Regular cardiac myocyte (primary cell): Measurements from ENCODE around the gene HTR6. TPM values are rescaled to one million over a fixed set of nuclear protein-coding genes. Genes with fewer than 3 reads are reported as not detected.

Experiments
- total RNA-seq: library from RNA; depleted of rRNA; stranded (reverse); fragments of >200 nt; gene quantifications from 2 replicates; pipeline ENCODE4 v1.2.3, GENCODE V29; 2014

The HTR6 gene
- not detected in 2 replicates for total RNA-seq

DNA sequence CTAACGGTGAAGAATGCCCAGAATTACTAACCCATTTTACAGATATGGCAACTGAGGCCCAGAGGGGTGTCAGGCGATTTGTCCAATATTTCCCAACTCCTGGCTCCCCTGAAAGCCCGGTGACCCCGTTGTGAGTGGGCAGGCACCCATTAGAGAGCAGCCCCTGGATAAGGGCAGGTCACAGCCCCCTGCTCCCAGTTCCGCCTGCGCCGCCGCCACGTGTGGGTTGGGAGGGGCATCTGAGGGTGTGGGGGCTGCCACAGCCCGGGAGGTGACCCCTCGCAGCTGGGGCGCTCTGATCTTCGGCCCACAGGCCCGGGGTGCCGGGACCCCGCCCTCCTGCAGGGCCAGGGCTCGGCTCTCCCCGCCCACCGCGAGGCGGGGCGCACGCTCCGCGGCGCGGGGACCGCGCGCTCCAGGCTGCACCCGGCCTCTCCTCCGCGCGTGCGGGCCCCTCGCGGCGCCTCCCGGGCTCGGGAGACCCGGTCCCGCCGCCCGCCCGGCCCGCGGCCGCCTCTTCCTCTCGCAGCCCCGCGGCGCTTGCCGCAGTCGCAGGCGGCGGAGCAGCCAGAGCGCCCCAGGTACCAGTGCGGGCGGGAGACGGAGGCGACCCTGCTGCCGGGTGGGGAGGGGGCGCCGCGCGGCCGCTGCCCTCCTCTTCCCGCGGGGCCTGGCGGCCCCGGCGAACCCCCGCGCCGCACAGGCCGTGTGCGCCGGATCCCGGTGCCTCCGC, at the start of gene HTR6:
Gene HTR6 (plus strand): TSS at position 423 of the 733 bp plus-strand sequence. CDS start 879 bp downstream, outside the sequence.

DNA sequence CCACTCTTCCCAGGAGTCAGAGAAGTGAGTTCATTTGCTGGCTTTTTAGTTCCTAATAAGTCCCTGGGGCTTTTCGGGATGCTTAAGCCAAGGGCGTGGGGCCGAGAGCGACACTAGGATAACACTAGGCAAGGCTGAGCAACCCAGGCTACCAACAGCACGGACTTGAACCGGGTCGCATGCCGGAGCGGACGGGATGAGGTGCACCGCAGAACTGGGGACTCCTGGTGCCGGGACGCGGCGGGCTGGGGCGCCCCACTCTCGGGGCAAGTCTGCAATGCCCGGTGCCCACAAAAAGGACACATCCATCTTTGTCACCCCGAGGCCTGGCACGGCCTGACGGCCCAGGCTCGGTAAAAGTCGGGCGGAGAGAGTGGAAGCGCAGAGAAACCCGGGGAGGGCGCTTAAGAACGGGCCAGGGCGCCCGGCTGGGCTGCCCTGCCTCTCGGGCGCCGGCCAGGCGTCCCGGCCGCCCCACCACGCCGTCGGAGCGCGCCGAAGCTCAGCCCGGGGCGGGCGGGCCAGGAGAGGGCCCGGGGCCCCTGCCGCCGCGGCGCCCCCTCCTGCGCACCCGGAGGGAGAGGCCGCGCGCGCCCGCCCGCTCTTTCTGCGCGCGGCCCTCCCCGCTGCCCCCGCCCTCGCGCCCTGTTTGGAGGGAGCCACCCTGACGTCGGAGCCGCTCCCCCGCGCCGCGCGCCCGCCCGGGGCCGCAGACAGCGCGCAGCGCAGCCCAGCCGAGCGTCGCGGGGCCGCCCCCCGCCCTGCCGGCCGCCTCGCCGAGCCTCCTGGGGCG, 20.9 kb upstream of the HTR6 start, which contains the start of gene NBL1:
Gene NBL1 (plus strand): TSS at position 710 of the 793 bp plus-strand sequence. CDS start 10,720 bp downstream, outside the sequence.

Other genes starting within 250 kb of the HTR6 start
- 122 and 145 TPM in 2 replicates for gene CAPZB, start 179.3 kb upstream of the HTR6 start, total RNA-seq
- 71.7 and 115 TPM in 2 replicates for gene NBL1, start 20.6 kb upstream of the HTR6 start, total RNA-seq
- 12.7 and 13.8 TPM in 2 replicates for gene TMCO4, start 135.0 kb downstream of the HTR6 start, total RNA-seq
- gene RNF186, start 150.4 kb downstream of the HTR6 start, total RNA-seq: not detected in 2 replicates
- 4.5 and 5.9 TPM in 2 replicates for gene OTUD3, start 217.5 kb downstream of the HTR6 start, total RNA-seq